Aorta (tissue), 5 donors: ENCODE data around the gene THSD7B. TPM values are rescaled to one million over a fixed set of nuclear protein-coding genes. Genes with fewer than 3 reads are reported as not detected.

ENCODE experiments used
- ATAC-seq: fragments of 200-7000 bp; cut with Tn5 transposase; one replicate; pipeline ENCODE4 v1.9.1; 2022; ENCODE audit warnings: moderate library complexity; ENCODE audit not compliant: low FRiP score
- DNase-seq, 2 donors: peaks; one replicate each; pipeline ENCODE4 v3.0.0-alpha.2; 2020
- H3K27ac ChIP-seq, 2 donors: one replicate each; pipeline ENCODE4 v1.5.1; 2013; ENCODE audit warnings: low read length in 2 of 2, mild to moderate bottlenecking in 2 of 2, moderate library complexity in 2 of 2, control low read depth in 1 of 2, inconsistent platforms in 1 of 2, low read depth in 1 of 2
- H3K27me3 ChIP-seq, 2 donors: one replicate each; pipeline ENCODE4 v1.6.1; 2013; ENCODE audit warnings: control low read depth in 1 of 2, low read length in 1 of 2, mild to moderate bottlenecking in 1 of 2, moderate library complexity in 1 of 2; ENCODE audit not compliant: insufficient read depth in 2 of 2, control insufficient read depth in 1 of 2
- H3K36me3 ChIP-seq, 2 donors: one replicate each; pipeline ENCODE4 v1.6.1; 2013; ENCODE audit warnings: control low read depth in 1 of 2, low read length in 1 of 2, mild to moderate bottlenecking in 1 of 2; ENCODE audit not compliant: insufficient read depth in 2 of 2, control insufficient read depth in 1 of 2
- H3K4me1 ChIP-seq, 2 donors: one replicate each; pipeline ENCODE4 v1.6.1; 2013; ENCODE audit warnings: low read length in 2 of 2, control low read depth in 1 of 2, mild to moderate bottlenecking in 1 of 2, moderate library complexity in 1 of 2; ENCODE audit not compliant: insufficient read depth in 2 of 2, control insufficient read depth in 1 of 2
- H3K4me3 ChIP-seq, 2 donors: one replicate each; pipeline ENCODE4 v1.5.1; 2013; ENCODE audit warnings: low read length in 2 of 2, control low read depth in 1 of 2, mild to moderate bottlenecking in 1 of 2
- H3K9me3 ChIP-seq: one replicate; pipeline ENCODE4 v1.6.1; 2013; ENCODE audit warnings: mild to moderate bottlenecking, low read length; ENCODE audit not compliant: control insufficient read depth
- WGBS, 2 donors: extraction: QIAGEN DNeasy Blood & Tissue Kit; methylation state at CpG; one replicate each; pipeline ENCODE4 v1.1.7; 2013; 5-methylcytosine and 5-hydroxymethylcytosine counted together
- intact Hi-C, 2 donors: fragments of 100-400 bp; cut with DNase I; formaldehyde crosslinking; loops; one replicate each; pipeline versions ENCODE4 v1.14.2 to v1.15.0; 2022
- polyA plus RNA-seq, 2 donors: library from polyadenylated mRNA; stranded (reverse); fragments of 200-250 nt; gene quantifications; one replicate each; pipeline ENCODE4 v1.2.3, GENCODE V29; 2013
- total RNA-seq, 2 donors: library from RNA; stranded (reverse); fragmentation: NEBNext Ultra II Directional; extraction: Animal tissue kit (Norgen Biotek cat#: 25700); gene quantifications; one replicate each; pipeline ENCODE4 v1.2.1, GENCODE V29; 2021
- donor health status: healthy with polysubstance abuse.
- donor health status: Bipolar disorder and iron deficiency.
- donor health status: DM: no; HTN: no; CAD: no.
- donor health status: DM: no; HTN: no; CAD: no.
- donor health status: DM: yes; HTN: yes; CAD: no.

Gene THSD7B
- total and polyA plus RNA-seq, 4 donors, result 0.25 to 5.1 (median 1.8) TPM

DNA sequence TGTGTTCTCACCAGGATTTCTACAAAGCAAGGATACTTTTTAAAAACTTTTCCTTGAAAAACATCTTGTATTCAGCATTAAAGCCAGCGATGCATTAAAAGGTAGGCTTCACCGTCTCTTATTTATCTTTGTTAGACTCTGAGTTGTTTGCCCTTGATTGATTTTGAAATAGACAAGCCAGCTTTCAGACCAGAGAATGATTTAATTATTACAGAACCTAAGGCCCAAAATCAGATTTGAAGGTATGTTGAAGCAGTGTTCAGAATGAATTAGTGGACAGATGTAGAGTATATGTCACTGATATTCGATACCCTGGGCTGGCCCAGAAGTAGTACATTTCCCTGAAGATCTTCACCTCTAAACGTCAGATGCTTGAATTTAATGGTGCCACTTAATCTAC lies 136.4 kb downstream of the THSD7B start:
- Histone ChIP-seq H3K4me3 (no peak overlapping the region), H3K4me1 (no peaks in the 10 kb centered on the region), H3K9me3 (no peaks in the 10 kb centered on the region), H3K27ac (no peak overlapping the region), H3K36me3 (no peaks in the 10 kb centered on the region), H3K27me3 (no peaks in the 10 kb centered on the region)
- DNase-seq (no peak), ATAC-seq (no peak)
- intact Hi-C loops, result no loop called here
- WGBS, 2 donors, result 28 to 32% methylated on average over 4 of the region's 4 CpGs

DNA sequence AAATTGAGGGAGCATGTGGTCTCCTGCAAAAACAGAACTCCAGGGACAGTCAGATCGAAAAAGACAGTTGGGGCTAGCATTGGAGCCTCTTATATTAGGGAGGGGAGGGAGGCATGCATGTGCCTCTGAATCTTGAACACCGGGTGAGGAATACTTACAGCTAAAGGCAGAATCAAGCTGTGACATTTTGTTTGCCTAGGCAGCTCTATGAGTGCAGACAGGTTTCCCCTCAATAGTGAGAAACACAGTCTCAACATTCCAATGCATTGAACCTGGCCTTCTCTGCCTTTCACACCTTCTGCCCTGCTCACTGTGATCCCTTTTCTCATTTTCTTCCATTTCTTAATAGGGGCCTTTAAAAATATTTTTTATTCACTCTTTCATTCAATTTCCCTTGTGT lies 140.4 kb downstream of the THSD7B start:
- Histone ChIP-seq H3K9me3 (no peaks in the 10 kb centered on the region), H3K27me3 (no peaks in the 10 kb centered on the region), H3K36me3 (no peaks in the 10 kb centered on the region), H3K4me3 (no peak overlapping the region), H3K4me1 (no peaks in the 10 kb centered on the region), H3K27ac (no peak overlapping the region)
- ATAC-seq (no peak), DNase-seq (no peak)
- 68 to 70% methylated on average over 2 of the region's 2 CpGs for WGBS, 2 donors
- intact Hi-C loops, result no loop called here

DNA sequence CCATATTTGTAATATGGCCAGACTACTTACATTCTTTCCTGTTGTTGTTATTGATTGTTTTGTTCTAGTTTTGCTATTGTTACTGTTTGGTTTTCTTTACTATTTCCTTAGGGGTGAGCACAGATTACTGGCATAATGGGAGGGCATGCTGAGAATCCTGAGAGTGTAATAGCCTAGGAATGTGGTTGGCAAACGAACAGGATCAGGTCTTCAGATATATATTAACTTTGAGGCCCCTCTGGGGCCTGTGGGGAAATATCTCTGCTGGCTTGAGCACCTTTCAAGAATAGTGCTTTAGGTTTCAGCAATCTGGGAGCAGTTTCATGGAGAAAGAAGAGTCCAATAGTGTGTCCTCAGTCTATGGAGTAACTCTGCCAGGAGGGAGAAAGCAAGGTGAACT lies 144.4 kb downstream of the THSD7B start:
- Histone ChIP-seq H3K4me1 (no peaks in the 10 kb centered on the region), H3K4me3 (no peak overlapping the region), H3K9me3 (no peaks in the 10 kb centered on the region), H3K27me3 (no peaks in the 10 kb centered on the region), H3K27ac (no peak overlapping the region), H3K36me3 (no peaks in the 10 kb centered on the region)
- 16 to 29% methylated on average over 1 of the region's 1 CpG for WGBS, 2 donors
- no peak for DNase-seq
- intact Hi-C loops, result loop anchor here in 1 of 2 donors (10.0 kb wide), 1 partner anchor 485 kb away; no protein-coding TSS in a partner anchor
- no peak for ATAC-seq

DNA sequence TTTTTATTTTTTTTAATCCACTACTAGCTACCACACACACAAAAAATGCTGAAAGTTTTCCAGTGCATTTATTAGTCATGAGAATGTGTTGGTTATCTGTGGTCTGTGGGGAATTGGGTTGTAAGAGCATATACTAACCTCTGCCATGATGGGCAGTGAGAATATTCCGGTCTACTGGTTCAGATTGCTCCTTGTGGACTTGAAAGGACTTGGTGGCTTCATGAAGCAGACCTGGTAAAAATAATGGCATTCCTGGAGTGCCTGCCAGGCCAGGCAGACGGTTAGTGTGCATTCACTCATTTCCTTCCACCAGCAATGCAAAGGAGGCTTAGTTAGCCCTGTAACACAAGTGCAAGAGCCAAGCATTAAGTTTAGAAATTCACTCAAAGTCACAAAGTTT lies 150.8 kb downstream of the THSD7B start:
- 65 to 72% methylated on average over 2 of the region's 2 CpGs for WGBS, 2 donors
- H3K9me3 ChIP-seq, result peaks cover 3% of the 10 kb centered on the region

DNA sequence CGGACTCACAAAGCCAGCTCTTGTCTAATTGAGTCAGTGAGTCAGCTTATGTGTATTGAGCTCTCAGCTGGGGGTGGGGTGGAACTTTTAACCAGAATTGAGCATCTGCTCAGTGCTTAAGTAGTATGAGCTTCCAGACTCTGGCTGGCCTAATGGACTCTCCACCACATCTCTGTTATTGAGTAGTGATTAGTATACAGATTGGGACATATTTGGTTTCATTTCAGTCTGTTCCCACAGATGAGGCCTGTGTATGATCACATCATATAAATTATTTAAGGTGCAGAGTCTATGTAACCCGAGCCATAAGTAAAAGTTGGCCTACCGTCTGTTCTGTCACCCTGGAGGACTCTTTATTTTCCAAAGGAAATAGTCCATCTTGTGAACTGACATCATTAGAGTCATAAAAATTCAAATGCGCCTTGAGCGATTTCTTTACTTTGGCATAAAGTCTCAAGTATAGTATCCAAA lies 152.1 kb downstream of the THSD7B start:
- ATAC-seq (peak; percentile 33), DNase-seq (no peak)
- H3K4me3 ChIP-seq, result no peak overlapping the region
- no peaks in the 10 kb centered on the region for H3K4me1 ChIP-seq
- H3K27me3 ChIP-seq, result no peaks in the 10 kb centered on the region
- WGBS, 2 donors, result 28 to 35% methylated on average over 5 of the region's 5 CpGs
- H3K27ac ChIP-seq, result no peak overlapping the region
- no peaks in the 10 kb centered on the region for H3K36me3 ChIP-seq
- intact Hi-C loops, result loop anchor here in 1 of 2 donors (10.0 kb wide), 1 partner anchor 493 kb away; no protein-coding TSS in a partner anchor
- peaks cover 3% of the 10 kb centered on the region for H3K9me3 ChIP-seq

More for the DNA sequence above, 150.8 kb downstream of the THSD7B start:
- H3K36me3 ChIP-seq, result no peaks in the 10 kb centered on the region
- H3K27me3 ChIP-seq, result no peaks in the 10 kb centered on the region
- no peak overlapping the region for H3K27ac ChIP-seq
- DNase-seq, result no peak
- intact Hi-C loops, result loop anchor here in 1 of 2 donors (10.0 kb wide), 1 partner anchor 491 kb away; no protein-coding TSS in a partner anchor
- ATAC-seq, result no peak
- no peak overlapping the region for H3K4me3 ChIP-seq
- no peaks in the 10 kb centered on the region for H3K4me1 ChIP-seq

DNA sequence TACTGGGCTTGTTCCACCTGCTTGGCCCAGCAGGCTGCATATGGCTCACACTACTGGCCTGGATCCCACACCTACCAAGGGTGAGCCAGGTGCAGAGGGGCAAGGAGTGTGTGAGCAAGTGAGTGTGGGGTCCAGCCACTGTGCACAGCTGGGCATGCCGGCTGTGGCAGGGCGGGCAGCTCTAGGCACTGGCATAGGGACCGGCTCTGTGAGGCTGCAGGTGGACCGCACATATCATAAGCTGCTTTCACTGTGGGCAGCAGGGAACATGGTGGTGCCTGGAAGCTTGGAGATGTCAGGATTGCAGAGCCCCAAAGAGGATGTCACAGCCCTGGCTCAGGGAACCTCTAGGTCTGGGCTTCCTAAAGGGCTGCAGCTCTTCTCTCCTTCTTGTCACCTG lies 154.3 kb downstream of the THSD7B start:
- ATAC-seq, result no peak
- 95 to 98% methylated on average over 4 of the region's 4 CpGs for WGBS, 2 donors

DNA sequence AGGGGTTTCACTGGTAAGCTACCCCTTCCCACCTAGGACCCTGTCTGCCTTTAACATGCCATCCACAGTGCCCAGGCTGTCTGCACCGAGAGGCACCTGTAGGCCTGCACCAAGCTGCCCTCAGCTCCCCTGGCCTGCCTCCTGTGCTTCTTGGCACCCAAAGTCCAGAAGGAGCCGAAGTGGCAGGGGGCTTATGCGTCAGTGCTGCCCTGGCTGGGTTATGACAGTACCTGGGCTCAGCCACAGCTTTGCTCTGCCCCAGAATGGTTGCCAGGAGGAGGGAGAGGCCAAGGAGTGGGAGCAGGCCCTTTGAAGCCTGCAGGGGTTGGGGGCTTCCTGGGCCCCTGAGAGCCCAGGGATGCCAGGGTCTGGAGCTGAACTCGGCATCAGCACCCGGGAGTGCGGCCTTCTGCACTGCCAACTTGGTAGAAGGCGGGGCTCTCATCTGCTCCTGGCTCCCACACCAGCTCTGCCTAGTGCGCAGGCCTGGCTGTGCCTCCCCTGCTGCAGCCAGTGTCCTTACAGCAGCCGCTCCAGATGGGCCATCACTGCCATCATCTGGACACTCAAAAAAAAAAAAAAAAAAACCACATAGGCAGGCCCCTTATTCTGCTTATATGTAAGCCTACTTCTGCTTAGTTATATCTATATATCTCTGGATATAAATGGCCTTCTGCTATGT lies 155.4 kb downstream of the THSD7B start:
- Histone ChIP-seq H3K9me3 (peaks cover 3% of the 10 kb centered on the region), H3K4me3 (no peak overlapping the region), H3K4me1 (no peaks in the 10 kb centered on the region), H3K36me3 (no peaks in the 10 kb centered on the region), H3K27me3 (no peaks in the 10 kb centered on the region), H3K27ac (no peak overlapping the region)
- DNase-seq, result no peak
- intact Hi-C loops, result no loop called here
- ATAC-seq, result peak; percentile 44
- 71 to 86% methylated on average over 8 to 9 of the region's 9 CpGs for WGBS, 2 donors

More for the DNA sequence above, 154.3 kb downstream of the THSD7B start:
- Histone ChIP-seq H3K4me1 (no peaks in the 10 kb centered on the region), H3K27ac (no peak overlapping the region), H3K36me3 (no peaks in the 10 kb centered on the region), H3K4me3 (no peak overlapping the region), H3K9me3 (peaks cover 3% of the 10 kb centered on the region), H3K27me3 (no peaks in the 10 kb centered on the region)
- intact Hi-C loops, result loop anchor here in 1 of 2 donors (10.0 kb wide), 1 partner anchor 495 kb away; no protein-coding TSS in a partner anchor
- peak in 1 of 2 donors; percentile 64 for DNase-seq

DNA sequence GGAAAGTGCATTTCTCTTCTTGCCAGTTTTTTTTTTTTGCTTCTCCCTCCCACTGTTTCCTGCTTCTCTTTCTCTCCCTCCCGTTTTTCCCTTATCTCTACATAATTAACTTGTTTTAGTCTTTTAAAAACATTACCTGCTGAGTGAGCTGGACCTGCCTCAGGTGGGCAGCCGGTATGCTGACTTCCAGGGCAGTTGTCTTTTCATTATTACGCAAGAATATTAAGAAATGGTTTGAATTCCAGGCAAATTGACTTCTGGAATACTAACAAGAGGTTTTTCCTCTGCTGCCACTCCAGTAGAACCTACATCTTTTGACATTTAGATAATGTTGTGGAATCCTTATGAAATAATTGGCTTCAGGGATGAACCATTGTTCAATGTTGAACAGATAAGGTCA lies 161.8 kb downstream of the THSD7B start:
- WGBS, 2 donors, result 61 to 77% methylated on average over 3 of the region's 3 CpGs
- no peaks in the 10 kb centered on the region for H3K9me3 ChIP-seq
- no peaks in the 10 kb centered on the region for H3K36me3 ChIP-seq
- H3K27me3 ChIP-seq, result no peaks in the 10 kb centered on the region
- H3K27ac ChIP-seq, result no peak overlapping the region
- ATAC-seq (no peak), DNase-seq (no peak)
- no peak overlapping the region for H3K4me3 ChIP-seq
- H3K4me1 ChIP-seq, result no peaks in the 10 kb centered on the region
- intact Hi-C loops, result no loop called here

DNA sequence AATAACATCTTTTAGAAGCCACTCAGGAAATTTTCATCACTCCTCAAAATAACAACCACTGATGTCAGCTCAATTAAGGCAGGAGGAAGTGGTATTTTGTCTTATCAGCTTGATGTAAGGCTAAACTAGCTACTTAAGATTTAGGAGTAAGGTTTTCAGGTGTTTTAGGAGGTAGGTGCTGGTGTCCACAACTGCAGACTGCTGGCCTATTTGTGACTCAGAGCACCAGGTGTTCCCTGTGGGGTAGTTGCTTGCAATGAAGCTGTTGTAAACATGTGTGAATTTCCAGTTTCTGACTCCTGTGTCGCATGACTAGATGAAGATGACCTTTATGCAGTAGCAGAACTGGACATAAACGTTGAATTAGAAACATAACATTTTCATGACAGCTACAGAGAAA lies 164.2 kb downstream of the THSD7B start:
- Histone ChIP-seq H3K4me1 (no peaks in the 10 kb centered on the region), H3K36me3 (no peaks in the 10 kb centered on the region), H3K27me3 (no peaks in the 10 kb centered on the region), H3K4me3 (no peak overlapping the region), H3K27ac (no peak overlapping the region), H3K9me3 (no peaks in the 10 kb centered on the region)
- 78 to 80% methylated on average over 2 of the region's 2 CpGs for WGBS, 2 donors
- intact Hi-C loops, result no loop called here
- no peak for DNase-seq
- ATAC-seq, result no peak
